Common myeloid progenitor, CD34-positive (primary cell): ENCODE results near the gene XRCC1. TPM values are rescaled to one million over a fixed set of nuclear protein-coding genes. Genes with fewer than 3 reads are reported as not detected.

Source experiments
- CTCF ChIA-PET: fragments of 350-600 bp; sonication (Branson Sonifier 250); formaldehyde crosslinking; loops from one replicate; lab custom pipeline; 2021; ENCODE audit warnings: antibody characterized with exemption; lab: Charles Lee
- POLR2A ChIA-PET: fragments of 350-600 bp; sonication (Branson Sonifier 250); formaldehyde crosslinking; loops from one replicate; lab custom pipeline; 2021; ENCODE audit warnings: antibody characterized with exemption; lab: Charles Lee
- DNase-seq, 3 donors: peaks; one replicate each; pipeline versions ENCODE4 v3.0.0 to v3.0.0-alpha.2; 2013
- H3K27ac ChIP-seq, 2 experiments: 1 replicate in 1 of 2; 2 replicates in 1 of 2; pipeline ENCODE4 v1.7.0; 2013; ENCODE audit warnings: inconsistent platforms in 2 of 2, low read length in 2 of 2, mild to moderate bottlenecking in 2 of 2, low read depth in 1 of 2, moderate library complexity in 1 of 2; ENCODE audit not compliant: severe bottlenecking in 2 of 2, insufficient read depth in 1 of 2, poor library complexity in 1 of 2
- H3K27me3 ChIP-seq, 5 experiments: replicated peaks in 2 of 5; 1 replicate in 3 of 5; 2 replicates in 2 of 5; pipeline versions ENCODE4 v1.6.1 to v1.7.0; 2013; ENCODE audit warnings: low read length in 4 of 5, mild to moderate bottlenecking in 2 of 5, moderate library complexity in 2 of 5, inconsistent platforms in 1 of 5; ENCODE audit not compliant: insufficient read depth in 5 of 5, control insufficient read depth in 4 of 5
- H3K36me3 ChIP-seq, 4 experiments: 1 replicate in 2 of 4; 2 replicates in 2 of 4; pipeline versions ENCODE4 v1.6.1 to v1.7.0; 2013; ENCODE audit warnings: low read length in 3 of 4, control low read depth in 1 of 4, mild to moderate bottlenecking in 1 of 4; ENCODE audit not compliant: control insufficient read depth in 4 of 4, insufficient read depth in 4 of 4
- H3K4me1 ChIP-seq, 4 experiments: 1 replicate in 3 of 4; 2 replicates in 1 of 4; pipeline versions ENCODE4 v1.6.1 to v1.7.1; 2013; ENCODE audit warnings: low read length in 3 of 4, mild to moderate bottlenecking in 3 of 4, control low read depth in 1 of 4, inconsistent platforms in 1 of 4, moderate library complexity in 1 of 4; ENCODE audit not compliant: control insufficient read depth in 4 of 4, insufficient read depth in 4 of 4; ENCODE audit errors: control extremely low read depth in 1 of 4
- H3K4me3 ChIP-seq, 7 experiments: 1 replicate in 4 of 7; 2 replicates in 3 of 7; pipeline versions ENCODE4 v1.5.1 to v1.7.0; 2013; ENCODE audit warnings: mild to moderate bottlenecking in 7 of 7, low read length in 6 of 7, moderate library complexity in 6 of 7, inconsistent platforms in 2 of 7, low read depth in 2 of 7, control low read depth in 1 of 7; ENCODE audit not compliant: insufficient read depth in 4 of 7, control insufficient read depth in 1 of 7; ENCODE audit errors: extremely low read depth in 1 of 7
- H3K9me3 ChIP-seq, 5 experiments: 1 replicate in 4 of 5; 2 replicates in 1 of 5; pipeline versions ENCODE4 v1.6.1 to v1.7.1; 2013; ENCODE audit warnings: low read length in 4 of 5, mild to moderate bottlenecking in 2 of 5, inconsistent platforms in 1 of 5, low read depth in 1 of 5, moderate library complexity in 1 of 5; ENCODE audit not compliant: control insufficient read depth in 4 of 5, insufficient read depth in 2 of 5; ENCODE audit errors: control extremely low read depth in 1 of 5
- WGBS: methylation state at CpG from one replicate; pipeline ENCODE4 v1.1.5; 2013; ENCODE audit not compliant: insufficient coverage; 5-methylcytosine and 5-hydroxymethylcytosine counted together
- polyA plus RNA-seq: library from polyadenylated mRNA; unstranded; fragments of 120-200 nt; gene quantifications from one replicate; pipeline ENCODE4 v1.2.1, GENCODE V29; 2013

Gene XRCC1
- polyA plus RNA-seq, result 40.6 TPM

GRCh38 chr19:43575156-43575950, at the start of gene XRCC1, which contains the start of gene PINLYP:
Gene XRCC1 (minus strand): TSS chr19:43575527. CDS start chr19:43575458, 69 bp downstream.
Gene PINLYP (plus strand): TSS chr19:43575801. CDS start chr19:43577192, 1,391 bp downstream.
- CTCF ChIA-PET, result interaction anchor here (0.7 to 3.1 kb wide), 7 partner anchors 9 to 174 kb away, joined by 3 to 16 read pairs (median 5); no protein-coding TSS in a partner anchor
- POLR2A ChIA-PET, result interaction anchor here (0.7 to 1.4 kb wide), 3 partner anchors 14 to 1154 kb away, joined by 3 to 5 read pairs (median 4); partner anchors contain the start of gene IRGQ
- Histone ChIP-seq H3K9me3 (no peaks in the 10 kb centered on the region), H3K4me3 (peak within 1 kb of the TSS; percentile 74 to 98 (median 90)), H3K27me3 (no peaks in the 10 kb centered on the region), H3K36me3 (peaks cover 0 to 11% (median 0%) of the 10 kb centered on the region in 4 experiments), H3K4me1 (peaks cover 4 to 30% (median 22%) of the 10 kb centered on the region in 4 experiments), H3K27ac (peak within 1 kb of the TSS; percentile 90 to 97)
- peak; percentile 99 to 100 (median 99) for DNase-seq
- WGBS, result 1% methylated on average over 42 of the region's 51 CpGs

GRCh38 chr19:43624933-43625332, 49.6 kb upstream of the XRCC1 start:
- peaks cover 0 to 18% (median 10%) of the 10 kb centered on the region in 4 experiments for H3K4me1 ChIP-seq
- no peak overlapping the region for H3K27ac ChIP-seq
- POLR2A ChIA-PET, result no interaction called here
- no peaks in the 10 kb centered on the region for H3K9me3 ChIP-seq
- H3K27me3 ChIP-seq, result peaks cover 0 to 21% (median 5%) of the 10 kb centered on the region in 5 experiments
- H3K36me3 ChIP-seq, result no peaks in the 10 kb centered on the region
- WGBS, result 10% methylated on average over 13 of the region's 30 CpGs
- peak; percentile 87 to 95 (median 93) for DNase-seq
- H3K4me3 ChIP-seq, result peak overlapping the region in 1 of 7 experiments; percentile 54
- CTCF ChIA-PET, result interaction anchor here (0.7 to 3.6 kb wide), 4 partner anchors 9 to 69 kb away, joined by 4 to 24 read pairs (median 6); no protein-coding TSS in a partner anchor

DNA sequence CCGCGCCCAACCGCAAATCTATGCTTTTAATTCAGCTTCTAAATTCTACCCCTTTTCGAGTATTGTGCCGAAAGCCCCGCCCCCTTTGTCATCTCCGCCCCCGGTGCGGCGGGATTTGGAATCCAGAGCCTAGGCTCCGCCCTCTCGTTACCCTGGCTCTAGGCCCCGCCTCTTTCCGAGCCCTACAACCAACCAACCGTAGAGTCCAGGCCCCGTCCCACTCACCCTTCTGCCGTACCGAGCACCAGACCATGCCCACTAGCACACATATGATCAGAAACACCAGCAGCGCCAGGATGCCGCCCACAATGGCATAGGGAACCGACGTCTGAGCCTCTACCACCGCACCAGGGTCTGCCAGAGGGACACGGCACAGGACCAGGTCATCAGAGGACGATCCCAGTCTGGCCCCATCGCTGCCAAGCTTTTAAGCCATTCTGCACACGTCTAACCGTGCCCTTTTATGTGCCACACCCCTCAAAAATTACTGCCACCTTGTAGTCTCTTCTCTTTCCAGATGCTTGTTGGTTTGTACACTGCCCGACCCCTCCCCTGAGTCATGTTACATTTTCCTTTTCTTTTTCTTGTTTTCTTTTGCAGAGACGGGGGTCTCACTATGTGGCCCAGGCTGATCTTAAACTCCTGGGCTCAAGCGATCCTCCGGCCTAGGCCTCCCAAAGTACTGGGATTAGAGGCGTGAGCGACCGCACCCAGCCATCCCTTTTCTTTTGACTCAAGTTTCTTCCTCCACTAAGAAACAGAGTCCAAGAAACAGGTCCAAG, 48.8 kb upstream of the XRCC1 start:
- Histone ChIP-seq H3K27me3 (peaks cover 0 to 21% (median 5%) of the 10 kb centered on the region in 5 experiments), H3K36me3 (no peaks in the 10 kb centered on the region), H3K27ac (no peak overlapping the region), H3K4me1 (peaks cover 0 to 23% (median 15%) of the 10 kb centered on the region in 4 experiments), H3K9me3 (no peaks in the 10 kb centered on the region), H3K4me3 (no peak overlapping the region)
- 94% methylated on average over 35 of the region's 35 CpGs for WGBS
- ChIA-PET CTCF (interaction anchor here (0.6 to 3.6 kb wide), 6 partner anchors 10 to 71 kb away, joined by 3 to 24 read pairs (median 4); no protein-coding TSS in a partner anchor), POLR2A (no interaction called here)
- DNase-seq, result peak in 1 of 3 donors; percentile 37

- no peak for DNase-seq
- ChIA-PET POLR2A (no interaction called here), CTCF (interaction anchor here (1.7 kb wide), 1 partner anchor 9 kb away, joined by 8 read pairs; no protein-coding TSS in a partner anchor)
- no CpG with 5 or more reads among the region's 1 CpG for WGBS
- Histone ChIP-seq H3K27me3 (peaks cover 0 to 21% (median 5%) of the 10 kb centered on the region in 5 experiments), H3K27ac (no peak overlapping the region), H3K4me3 (no peak overlapping the region), H3K36me3 (no peaks in the 10 kb centered on the region), H3K4me1 (peaks cover 2 to 33% (median 25%) of the 10 kb centered on the region in 4 experiments), H3K9me3 (no peaks in the 10 kb centered on the region)
Measured at GRCh38 chr19:43622956-43623355, 47.6 kb upstream of the XRCC1 start.

DNA sequence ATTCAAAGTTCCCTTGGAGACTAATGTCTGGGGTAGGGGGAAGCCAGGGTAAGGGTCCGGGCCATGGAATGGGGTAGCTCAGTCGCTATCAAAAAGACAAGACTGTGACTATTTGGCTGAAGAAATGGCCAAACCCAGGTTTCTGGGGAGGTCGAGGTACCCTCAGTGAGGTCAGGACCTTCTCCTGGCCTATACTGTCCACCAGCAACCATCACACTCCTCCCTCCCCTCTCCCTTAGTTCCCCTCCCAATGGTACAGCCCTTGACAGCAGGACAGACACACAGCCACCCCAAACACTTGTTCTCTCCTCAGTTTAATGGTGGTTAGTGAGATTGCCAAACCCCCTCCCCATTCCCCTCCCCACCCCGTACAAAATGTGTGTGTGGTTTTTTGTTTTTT, 46.7 kb upstream of the XRCC1 start:
- Histone ChIP-seq H3K27me3 (peaks cover 0 to 18% (median 0%) of the 10 kb centered on the region in 5 experiments), H3K27ac (no peak overlapping the region), H3K4me1 (peaks cover 2 to 33% (median 25%) of the 10 kb centered on the region in 4 experiments), H3K36me3 (no peaks in the 10 kb centered on the region), H3K9me3 (no peaks in the 10 kb centered on the region), H3K4me3 (no peak overlapping the region)
- CTCF ChIA-PET, result interaction anchor here (1.2 kb wide), 1 partner anchor 27 kb away, joined by 4 read pairs; no protein-coding TSS in a partner anchor
- POLR2A ChIA-PET, result no interaction called here
- 63% methylated on average over 3 of the region's 4 CpGs for WGBS
- DNase-seq, result no peak

DNA sequence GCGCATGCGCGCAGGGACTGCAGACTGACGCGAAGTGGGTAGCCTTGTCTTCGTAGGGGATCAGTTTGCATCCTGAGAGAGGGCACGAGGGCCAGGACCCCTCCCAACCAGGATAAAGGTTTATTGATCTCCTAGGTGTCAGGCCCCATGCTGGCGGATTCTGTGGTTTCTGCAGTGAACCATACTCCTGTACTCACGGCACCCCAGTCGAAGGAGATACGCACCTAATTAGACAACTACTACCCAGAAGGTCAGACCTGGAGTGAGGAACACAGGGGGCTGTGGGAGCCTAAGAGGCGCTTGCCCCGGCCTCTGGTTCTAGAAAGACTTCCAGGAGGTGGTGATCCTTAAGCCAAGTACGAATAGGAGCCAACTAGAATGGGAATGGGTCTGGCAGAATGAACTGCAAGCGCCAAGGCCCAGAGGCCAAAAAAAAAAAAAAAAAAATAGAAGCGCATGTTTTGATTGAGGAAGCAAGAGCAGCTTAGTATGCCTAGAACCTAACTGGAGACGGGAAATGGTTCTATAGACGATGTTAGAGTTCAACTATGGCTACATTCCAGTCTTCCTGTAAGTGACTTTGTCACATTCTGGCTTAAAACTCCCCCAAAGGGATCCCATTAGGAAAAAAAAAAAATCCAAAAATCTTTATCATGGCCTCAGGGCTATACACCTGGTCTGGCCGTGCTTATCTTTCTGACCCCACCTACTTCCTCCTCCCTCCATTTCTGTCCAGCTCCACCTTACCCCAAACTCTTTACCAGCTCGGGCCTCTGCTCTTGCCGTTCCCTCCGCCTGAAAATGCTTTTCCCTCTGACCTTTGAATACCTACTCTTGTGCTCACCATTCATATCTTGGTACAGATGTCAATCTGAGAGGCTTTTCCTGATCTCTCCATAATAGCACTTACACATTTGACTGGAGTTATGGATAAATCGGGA, 45.0 kb upstream of the XRCC1 start:
- Histone ChIP-seq H3K27me3 (peaks cover 0 to 1% (median 0%) of the 10 kb centered on the region in 5 experiments), H3K4me3 (peak overlapping the region; percentile 65 to 93 (median 82)), H3K27ac (peak overlapping the region; percentile 54 to 92), H3K9me3 (no peaks in the 10 kb centered on the region), H3K36me3 (no peaks in the 10 kb centered on the region), H3K4me1 (peaks cover 2 to 28% (median 24%) of the 10 kb centered on the region in 4 experiments)
- POLR2A ChIA-PET, result no interaction called here
- WGBS, result 57% methylated on average over 14 of the region's 23 CpGs
- DNase-seq, result no peak
- CTCF ChIA-PET, result interaction anchor here (1.5 kb wide), 1 partner anchor 8 kb away, joined by 4 read pairs; no protein-coding TSS in a partner anchor
